Body of pancreas (tissue), 4 donors: ENCODE data around the gene IGSF3.

ENCODE experiments used
- POLR2A ChIP-seq, 3 donors: fragments of 450-650 bp; IDR thresholded peaks; one replicate each; pipeline ENCODE4 v1.6.1; 2016; ENCODE audit warnings: antibody characterized with exemption in 3 of 3, mild to moderate bottlenecking in 2 of 3
- TF ChIP-seq, protein P1 (sequence below), 7 experiments: fragments of 450-650 bp in 4 of 7; fragments of 200-600 bp in 3 of 7; sonication (generic) in 3 of 7; IDR thresholded peaks; one replicate each; pipeline ENCODE4 v1.5.1; 2016 to 2019; ENCODE audit warnings: antibody characterized with exemption in 7 of 7

DNA sequence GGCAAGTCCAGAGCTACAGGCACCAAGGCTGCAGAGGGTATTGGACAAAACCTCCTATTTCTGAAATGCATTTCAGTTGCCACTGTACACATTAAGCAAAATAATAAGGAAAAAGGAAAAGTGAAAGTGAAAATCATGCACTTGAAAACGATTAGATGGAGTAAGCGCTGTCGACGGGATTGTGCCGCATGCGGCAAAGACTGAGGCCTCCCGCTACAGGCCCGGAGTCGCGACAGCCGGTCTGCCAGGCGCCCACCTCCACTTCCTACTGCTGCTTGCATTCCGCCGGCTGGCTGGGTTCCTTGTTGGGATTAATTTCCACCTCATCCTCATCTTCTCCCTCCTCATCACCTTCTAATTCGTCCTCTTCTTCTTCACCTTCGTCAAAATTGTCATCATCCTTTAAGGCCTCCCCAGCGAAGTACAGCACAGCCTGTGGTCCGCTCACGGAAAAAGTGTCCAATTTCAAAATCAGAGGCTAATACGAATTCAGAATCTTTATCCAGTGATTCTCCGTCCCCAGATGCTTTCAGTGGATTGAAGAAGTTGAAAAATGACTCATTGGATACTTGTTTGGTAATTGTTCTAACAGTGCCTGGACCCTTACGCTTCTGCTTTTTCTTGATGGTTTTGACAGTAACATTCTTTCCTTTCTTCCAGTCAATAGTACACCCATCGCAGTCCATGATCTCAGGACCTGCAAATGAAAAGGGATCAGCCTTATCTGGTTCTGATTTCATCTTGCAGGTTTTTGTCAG lies 134.7 kb downstream of the IGSF3 start:
- TF ChIP-seq, protein P1, sequence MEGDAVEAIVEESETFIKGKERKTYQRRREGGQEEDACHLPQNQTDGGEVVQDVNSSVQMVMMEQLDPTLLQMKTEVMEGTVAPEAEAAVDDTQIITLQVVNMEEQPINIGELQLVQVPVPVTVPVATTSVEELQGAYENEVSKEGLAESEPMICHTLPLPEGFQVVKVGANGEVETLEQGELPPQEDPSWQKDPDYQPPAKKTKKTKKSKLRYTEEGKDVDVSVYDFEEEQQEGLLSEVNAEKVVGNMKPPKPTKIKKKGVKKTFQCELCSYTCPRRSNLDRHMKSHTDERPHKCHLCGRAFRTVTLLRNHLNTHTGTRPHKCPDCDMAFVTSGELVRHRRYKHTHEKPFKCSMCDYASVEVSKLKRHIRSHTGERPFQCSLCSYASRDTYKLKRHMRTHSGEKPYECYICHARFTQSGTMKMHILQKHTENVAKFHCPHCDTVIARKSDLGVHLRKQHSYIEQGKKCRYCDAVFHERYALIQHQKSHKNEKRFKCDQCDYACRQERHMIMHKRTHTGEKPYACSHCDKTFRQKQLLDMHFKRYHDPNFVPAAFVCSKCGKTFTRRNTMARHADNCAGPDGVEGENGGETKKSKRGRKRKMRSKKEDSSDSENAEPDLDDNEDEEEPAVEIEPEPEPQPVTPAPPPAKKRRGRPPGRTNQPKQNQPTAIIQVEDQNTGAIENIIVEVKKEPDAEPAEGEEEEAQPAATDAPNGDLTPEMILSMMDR (IDR thresholded peaks at IDR 0.05): no peak
- TF ChIP-seq POLR2A (IDR thresholded peaks at IDR 0.05): no peak
